GM19043 (cell line): ENCODE results near the gene PIAS2.
"Not testable (repeated sequence)": the region's sequence is repeated elsewhere in the genome, so short reads cannot be mapped to it uniquely, and the experiment has no call there.

ENCODE experiments used
- ATAC-seq: cut with Tn5 transposase; IDR thresholded peaks from one replicate; pipeline ENCODE4 v1.9.1; 2021; ENCODE audit warnings: low read depth; ENCODE audit not compliant: unreplicated experiment

Gene PIAS2, protein sequence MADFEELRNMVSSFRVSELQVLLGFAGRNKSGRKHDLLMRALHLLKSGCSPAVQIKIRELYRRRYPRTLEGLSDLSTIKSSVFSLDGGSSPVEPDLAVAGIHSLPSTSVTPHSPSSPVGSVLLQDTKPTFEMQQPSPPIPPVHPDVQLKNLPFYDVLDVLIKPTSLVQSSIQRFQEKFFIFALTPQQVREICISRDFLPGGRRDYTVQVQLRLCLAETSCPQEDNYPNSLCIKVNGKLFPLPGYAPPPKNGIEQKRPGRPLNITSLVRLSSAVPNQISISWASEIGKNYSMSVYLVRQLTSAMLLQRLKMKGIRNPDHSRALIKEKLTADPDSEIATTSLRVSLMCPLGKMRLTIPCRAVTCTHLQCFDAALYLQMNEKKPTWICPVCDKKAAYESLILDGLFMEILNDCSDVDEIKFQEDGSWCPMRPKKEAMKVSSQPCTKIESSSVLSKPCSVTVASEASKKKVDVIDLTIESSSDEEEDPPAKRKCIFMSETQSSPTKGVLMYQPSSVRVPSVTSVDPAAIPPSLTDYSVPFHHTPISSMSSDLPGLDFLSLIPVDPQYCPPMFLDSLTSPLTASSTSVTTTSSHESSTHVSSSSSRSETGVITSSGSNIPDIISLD

GRCh38 chr18:46917108-46917802 is at the start of gene PIAS2, which contains the start of gene KATNAL2:
TSS of gene PIAS2 (minus strand) at chr18:46917507. CDS start at chr18:46917345, 162 bp downstream.
TSS of gene KATNAL2 (plus strand) at chr18:46917602. CDS start at chr18:46946873, 29,271 bp downstream.
- ATAC-seq = peak; percentile 72

DNA sequence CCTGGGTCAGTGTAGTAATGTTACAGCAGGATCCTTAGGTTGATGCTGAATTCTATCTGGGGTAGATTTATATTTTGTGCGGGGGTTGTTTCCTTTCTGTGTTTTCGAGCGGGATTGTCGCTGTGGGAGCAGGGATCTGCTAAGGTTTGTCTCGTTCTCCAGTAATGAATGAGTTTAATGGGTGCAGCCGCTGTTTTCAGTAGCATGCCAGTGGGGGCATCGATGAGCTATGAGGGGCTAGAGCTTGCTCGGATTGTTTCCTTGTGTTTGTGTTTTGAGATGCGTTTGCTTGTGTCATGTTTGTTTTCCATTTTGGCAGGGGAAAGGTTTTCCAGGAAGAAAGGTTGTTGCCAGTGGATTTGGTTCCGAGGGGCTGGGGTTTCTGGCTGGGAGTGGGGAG is 49.0 kb upstream of the PIAS2 start:
- not testable (repeated sequence) for ATAC-seq

- ATAC-seq = not testable (repeated sequence)
These were observed 47.4 kb upstream of the PIAS2 start for GRCh38 chr18:46964579-46965293.

DNA sequence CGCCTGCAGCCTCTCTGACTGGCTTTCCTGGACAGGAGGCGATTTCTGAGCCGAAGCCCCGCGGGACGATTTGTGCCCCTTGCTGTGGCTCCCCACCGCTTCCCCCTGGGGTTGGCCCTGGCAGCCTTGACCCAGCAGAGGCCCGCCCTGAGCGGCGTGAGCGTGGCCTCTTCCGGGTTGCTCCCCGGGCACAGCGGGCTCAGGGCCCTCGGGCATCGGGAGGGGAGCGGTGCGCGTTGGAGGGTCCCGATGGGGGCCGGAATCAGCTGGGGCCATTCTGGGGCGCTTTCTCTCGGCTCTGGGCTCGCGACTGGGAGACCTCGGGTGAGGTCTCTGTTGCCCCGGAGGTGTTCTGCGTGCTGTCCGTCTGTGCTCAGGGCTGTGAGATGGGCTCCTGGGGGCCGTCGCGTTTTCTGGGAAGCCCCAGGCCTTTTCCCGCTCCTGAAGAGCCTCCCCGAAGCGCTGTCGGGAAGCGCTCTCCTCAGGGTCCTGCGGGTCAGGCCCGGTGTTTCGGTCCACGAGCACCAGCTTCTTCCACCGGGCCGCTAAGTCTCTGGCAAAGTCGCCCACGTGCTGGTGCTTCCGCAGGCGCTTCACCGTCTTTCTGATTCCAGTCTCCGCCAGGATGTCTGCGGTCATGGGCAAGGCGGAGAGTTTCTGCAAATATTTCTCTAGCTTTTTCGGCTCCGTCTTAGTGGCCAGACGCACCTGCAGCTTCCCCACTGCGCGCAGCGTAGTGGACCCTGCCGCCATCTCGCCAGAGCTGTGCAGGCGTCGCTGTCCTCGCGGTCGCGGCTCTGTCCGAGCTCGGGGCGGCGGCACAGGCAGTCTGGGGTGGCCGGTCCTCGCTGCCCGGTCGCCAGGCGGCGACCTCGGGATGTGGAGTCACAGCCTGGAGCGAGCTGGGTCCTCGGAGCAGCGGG is 46.6 kb upstream of the PIAS2 start:
- not testable (repeated sequence) for ATAC-seq

DNA sequence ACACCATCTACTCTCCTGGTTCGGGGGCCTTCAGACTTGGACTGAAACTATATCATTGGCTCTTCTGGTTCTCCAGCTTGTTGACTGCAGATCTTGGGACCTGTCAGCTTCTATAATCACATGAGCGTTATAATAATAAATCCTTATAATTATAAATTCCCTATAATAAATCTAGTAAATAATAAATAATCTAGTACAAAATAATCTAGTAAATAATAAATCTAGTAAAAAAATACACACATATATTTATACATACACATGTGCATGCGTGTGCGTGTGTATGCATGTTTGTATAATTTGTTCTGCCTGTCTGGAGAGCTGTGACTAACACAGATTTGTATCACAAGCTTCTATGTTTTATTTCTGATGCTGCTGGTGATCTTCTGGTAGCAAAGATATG is 40.9 kb upstream of the PIAS2 start:
- no peak for ATAC-seq

DNA sequence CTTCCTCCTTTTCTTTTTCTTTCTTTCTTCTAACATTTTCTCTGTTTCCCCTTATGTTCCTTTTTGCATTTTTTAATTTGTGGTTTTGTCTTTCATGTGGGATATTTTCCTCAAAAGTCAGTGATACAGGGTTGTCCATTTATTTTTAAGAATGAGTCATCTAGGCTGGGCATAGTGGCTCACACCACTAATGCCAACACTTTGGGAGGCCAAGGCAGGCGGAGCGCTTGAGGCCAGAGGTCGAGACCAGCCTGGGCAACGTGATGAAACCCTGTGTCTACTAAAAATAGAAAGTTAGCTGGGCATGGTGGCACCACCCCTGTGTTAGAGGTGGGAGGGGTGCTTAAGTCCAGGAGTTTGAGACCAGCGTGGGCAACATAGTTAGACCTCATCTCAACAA is 35.9 kb upstream of the PIAS2 start:
- no peak for ATAC-seq

DNA sequence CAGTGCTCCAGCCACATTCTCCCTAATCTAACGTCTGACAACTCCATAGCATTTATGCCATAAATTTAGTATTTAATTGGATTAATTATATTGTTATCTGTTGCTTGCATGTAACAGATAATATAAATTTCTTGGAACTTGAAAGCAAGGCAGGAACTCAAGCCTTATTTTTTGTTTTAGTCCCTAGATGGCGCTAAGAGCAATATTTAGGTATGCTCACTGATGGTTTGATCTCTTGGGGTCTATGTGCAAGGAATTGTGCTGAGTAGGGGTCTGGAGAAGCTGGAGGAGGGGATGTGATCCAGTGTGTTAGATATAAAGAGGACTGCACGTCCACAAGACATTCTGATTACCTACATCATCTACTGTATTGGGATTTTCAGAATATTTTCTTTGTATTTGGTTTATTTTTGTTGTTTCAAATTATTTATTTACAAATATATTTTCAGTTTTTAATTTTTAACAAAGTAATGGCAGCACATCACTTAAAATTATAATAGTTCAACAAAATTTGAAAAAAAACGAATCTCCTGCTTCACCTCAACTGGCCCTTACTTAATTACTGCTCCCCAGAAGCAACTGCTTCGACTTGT is 32.9 kb upstream of the PIAS2 start:
- ATAC-seq = no peak

GRCh38 chr18:46946656-46947282 is 29.5 kb upstream of the PIAS2 start:
- peak; percentile 97 for ATAC-seq

DNA sequence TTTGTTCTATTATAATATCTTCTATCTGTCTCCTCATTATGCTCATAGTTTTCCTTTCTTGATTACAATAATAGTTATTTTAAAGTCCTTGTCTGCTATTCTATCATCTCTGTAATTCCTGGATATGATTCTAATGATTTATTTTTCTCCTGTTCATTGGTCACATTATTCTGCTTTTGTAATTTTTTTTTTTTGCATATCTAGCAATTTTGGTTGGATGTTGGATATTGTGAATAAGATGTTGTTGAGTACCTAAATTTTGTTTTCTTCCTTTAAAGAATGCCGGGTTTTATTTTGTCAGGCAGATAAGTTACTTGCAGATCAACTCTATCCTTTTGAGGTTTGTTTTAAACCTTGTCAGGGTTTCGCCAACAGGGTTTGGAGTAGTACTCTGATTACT is 25.3 kb upstream of the PIAS2 start:
- ATAC-seq = no peak

GRCh38 chr18:46939998-46940571 is 22.8 kb upstream of the PIAS2 start:
- ATAC-seq = no peak

DNA sequence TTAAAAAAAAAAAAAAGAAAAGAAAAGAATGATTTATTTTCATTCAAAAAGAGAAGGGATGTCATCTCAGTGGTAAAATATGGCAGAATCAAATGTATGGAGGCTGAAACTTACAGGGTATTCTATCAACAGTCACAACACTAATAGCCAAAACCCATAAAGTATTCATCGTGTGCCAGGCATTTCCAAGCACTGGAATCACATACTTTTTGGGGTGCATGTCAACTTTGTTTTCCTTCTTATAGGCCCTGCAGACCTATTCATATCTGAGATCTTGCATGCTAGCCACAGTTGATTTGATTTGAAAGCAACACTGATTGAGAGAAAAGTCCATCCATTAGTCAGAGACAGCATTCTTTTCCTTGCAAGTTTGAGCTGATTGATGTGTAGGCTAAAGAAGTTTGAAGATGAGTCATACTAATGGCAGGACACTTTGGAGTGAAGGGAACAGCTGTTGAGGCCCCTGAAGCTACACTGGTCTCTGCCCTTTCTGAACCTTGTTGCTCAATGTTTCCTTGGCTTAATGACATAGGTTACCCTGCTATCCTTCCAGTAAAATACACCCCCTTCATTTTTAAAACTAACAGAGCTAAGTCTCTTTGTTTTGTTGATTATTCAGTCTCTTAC is 22.1 kb upstream of the PIAS2 start:
- no peak for ATAC-seq

GRCh38 chr18:46920653-46921052 is 3.3 kb upstream of the PIAS2 start:
- ATAC-seq = no peak

GRCh38 chr18:46920067-46920466 is 2.8 kb upstream of the PIAS2 start:
- no peak for ATAC-seq

GRCh38 chr18:46917803-46918600 is 695 bp upstream of the PIAS2 start:
- ATAC-seq = peak; percentile 2

DNA sequence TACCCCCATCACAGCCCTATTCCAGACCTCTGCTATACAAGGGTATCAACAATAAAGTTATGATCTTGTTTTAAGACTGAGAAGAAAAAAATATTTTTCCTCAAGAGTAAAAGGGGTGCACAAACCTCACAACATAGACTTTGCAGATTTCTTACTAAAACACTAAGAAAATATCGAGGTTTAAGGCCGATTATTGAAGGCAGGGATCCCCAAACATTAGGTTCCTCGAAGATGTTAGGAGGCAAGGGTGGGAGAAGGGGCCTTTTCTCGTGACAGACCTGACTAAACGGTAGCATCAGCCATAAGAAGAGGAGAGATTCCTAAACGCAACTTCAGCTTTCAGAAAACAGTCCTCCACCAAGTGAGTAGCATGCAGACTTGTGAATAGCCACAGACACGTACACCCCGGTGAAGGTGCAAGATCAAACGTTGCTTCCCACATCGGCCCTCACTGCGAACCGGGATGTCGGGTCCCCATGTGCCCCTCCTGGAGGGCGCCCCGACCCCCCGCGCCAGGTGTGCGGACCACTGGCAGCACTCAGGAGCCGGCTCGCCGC is 678 bp downstream of the PIAS2 start:
- ATAC-seq = peak; percentile 25

- no peak for ATAC-seq
These were observed 1.3 kb downstream of the PIAS2 start for GRCh38 chr18:46915800-46916550.
